Vagina (tissue), 2 donors: Measurements from ENCODE around the gene CABP5.
"Not testable (repeated sequence)": the region's sequence is repeated elsewhere in the genome, so short reads cannot be mapped to it uniquely, and the experiment has no call there.

ENCODE experiments used
- CTCF ChIP-seq, 3 experiments: fragments of 450-650 bp in 2 of 3; fragments of 200-600 bp in 1 of 3; sonication (generic) in 1 of 3; IDR thresholded peaks; one replicate each; pipeline ENCODE4 v1.5.1; 2017 to 2019; ENCODE audit warnings: antibody characterized with exemption in 3 of 3, mild to moderate bottlenecking in 2 of 3, moderate library complexity in 2 of 3
- POLR2A ChIP-seq, 2 donors: fragments of 450-650 bp; IDR thresholded peaks; one replicate each; pipeline ENCODE4 v1.6.1; 2017; ENCODE audit warnings: antibody characterized with exemption in 2 of 2, mild to moderate bottlenecking in 2 of 2, moderate library complexity in 2 of 2

- TF ChIP-seq CTCF, POLR2A (IDR thresholded peaks at IDR 0.05): not testable (repeated sequence)
These were observed 47.3 kb upstream of the CABP5 start for GRCh38 chr19:48091111-48091718.
